Prostate gland (tissue), 2 donors: ENCODE results near the gene SHKBP1.

Source experiments
- POLR2A ChIP-seq: fragments of 450-650 bp; IDR thresholded peaks from one replicate; pipeline ENCODE4 v1.6.1; 2016; ENCODE audit warnings: antibody characterized with exemption, mild to moderate bottlenecking
- POLR2AphosphoS5 ChIP-seq: sonication (generic); formaldehyde crosslinking; IDR thresholded peaks from one replicate; pipeline ENCODE4 v1.6.1; 2017; ENCODE audit warnings: antibody characterized with exemption
- TF ChIP-seq, protein P1 (sequence below), 4 experiments: fragments of 200-600 bp in 2 of 4; fragments of 450-650 bp in 2 of 4; sonication (generic) in 2 of 4; IDR thresholded peaks; 1 replicate in 3 of 4; 2 replicates in 1 of 4; pipeline ENCODE4 v1.5.1; 2016 to 2019; ENCODE audit warnings: antibody characterized with exemption in 4 of 4, mild to moderate bottlenecking in 2 of 4, moderate library complexity in 2 of 4

DNA sequence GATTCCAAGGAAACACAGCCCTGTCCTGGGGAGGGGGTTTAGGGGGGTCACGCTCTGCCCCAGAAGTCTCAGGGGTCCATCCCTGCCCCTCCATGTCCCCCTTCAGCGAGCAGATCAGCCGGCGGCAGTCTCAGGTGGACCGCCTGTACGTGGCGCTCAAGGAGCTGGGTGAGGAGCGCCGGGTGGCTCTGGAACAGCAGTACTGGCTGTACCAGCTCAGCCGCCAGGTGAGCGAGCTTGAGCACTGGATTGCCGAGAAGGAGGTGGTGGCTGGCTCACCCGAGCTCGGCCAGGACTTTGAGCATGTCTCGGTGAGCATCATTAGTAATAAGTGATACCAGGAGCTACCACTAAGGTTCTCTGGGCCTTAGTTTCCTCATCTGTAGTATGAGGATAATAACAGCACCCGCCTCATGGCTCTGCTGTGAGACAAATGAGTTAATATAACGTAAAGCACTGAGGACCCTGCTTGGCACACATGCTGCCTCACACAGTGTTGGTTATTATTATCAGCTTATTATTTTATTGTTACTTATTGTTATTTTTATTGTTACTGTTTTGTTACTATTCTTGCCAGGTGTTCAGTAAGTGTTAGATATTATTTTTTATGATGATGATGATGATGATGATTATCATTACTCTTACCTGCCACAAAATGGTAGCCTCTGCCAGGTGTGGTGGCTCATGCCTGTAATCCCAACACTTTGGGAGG is 20.5 kb upstream of the SHKBP1 start:
- TF ChIP-seq, protein P1, sequence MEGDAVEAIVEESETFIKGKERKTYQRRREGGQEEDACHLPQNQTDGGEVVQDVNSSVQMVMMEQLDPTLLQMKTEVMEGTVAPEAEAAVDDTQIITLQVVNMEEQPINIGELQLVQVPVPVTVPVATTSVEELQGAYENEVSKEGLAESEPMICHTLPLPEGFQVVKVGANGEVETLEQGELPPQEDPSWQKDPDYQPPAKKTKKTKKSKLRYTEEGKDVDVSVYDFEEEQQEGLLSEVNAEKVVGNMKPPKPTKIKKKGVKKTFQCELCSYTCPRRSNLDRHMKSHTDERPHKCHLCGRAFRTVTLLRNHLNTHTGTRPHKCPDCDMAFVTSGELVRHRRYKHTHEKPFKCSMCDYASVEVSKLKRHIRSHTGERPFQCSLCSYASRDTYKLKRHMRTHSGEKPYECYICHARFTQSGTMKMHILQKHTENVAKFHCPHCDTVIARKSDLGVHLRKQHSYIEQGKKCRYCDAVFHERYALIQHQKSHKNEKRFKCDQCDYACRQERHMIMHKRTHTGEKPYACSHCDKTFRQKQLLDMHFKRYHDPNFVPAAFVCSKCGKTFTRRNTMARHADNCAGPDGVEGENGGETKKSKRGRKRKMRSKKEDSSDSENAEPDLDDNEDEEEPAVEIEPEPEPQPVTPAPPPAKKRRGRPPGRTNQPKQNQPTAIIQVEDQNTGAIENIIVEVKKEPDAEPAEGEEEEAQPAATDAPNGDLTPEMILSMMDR (IDR thresholded peaks at IDR 0.05) = no peak
- TF ChIP-seq POLR2AphosphoS5 (no peak), POLR2A (no peak)
